HepG2 (cell line): ENCODE data around the gene TRIO. TPM values are rescaled to one million over a fixed set of nuclear protein-coding genes. Genes with fewer than 3 reads are reported as not detected.

Source experiments
- ATAC-seq: fragments of 200-7000 bp; cut with Tn5 transposase; 3 replicates; pipeline ENCODE4 v1.9.1; 2020; ENCODE audit warnings: mild to moderate bottlenecking, moderate library complexity
- BruUV-seq: library from RNA; stranded (reverse); fragments of 400-500 nt; replicated peaks from 2 replicates; lab custom pipeline; 2021; lab: Mats Ljungman, UMichigan
- CTCF ChIA-PET: fragments of 300-600 bp; formaldehyde crosslinking; extraction: SDS; loops from one replicate; lab custom pipeline; 2021; ENCODE audit warnings: low total read pairs, inconsistent platforms, low intra/inter-chr PET ratio; lab: Yijun Ruan, JAX
- POLR2A ChIA-PET: fragments of 350-600 bp; sonication (Branson Sonifier 250); formaldehyde crosslinking; loops from one replicate; lab custom pipeline; 2020; ENCODE audit warnings: antibody characterized with exemption, inconsistent platforms; lab: Yijun Ruan, JAX
- DNase-seq: peaks from one replicate; pipeline ENCODE4 v3.0.0-alpha.2; 2015; ENCODE audit warnings: low spot score
- FAIRE-seq: peaks from 3 replicates; lab custom pipeline; 2011; peaks lifted over from hg19 to GRCh38; lab: Jason Lieb, UNC
- H2AFZ ChIP-seq: one replicate; pipeline ENCODE4 v1.6.1; 2011; ENCODE audit warnings: low read length, inconsistent platforms
- H3K27ac ChIP-seq: fragments of 300-600 bp; 3 replicates; pipeline ENCODE4 v1.8.0; 2011; ENCODE audit warnings: mixed run types, mild to moderate bottlenecking, mixed read lengths, low read length, inconsistent platforms; ENCODE audit not compliant: insufficient read depth; ENCODE audit errors: extremely low read length
- H3K27me3 ChIP-seq, 2 experiments: fragments of 200-600 bp in 1 of 2; 2 replicates in 1 of 2; 3 replicates in 1 of 2; pipeline versions ENCODE4 v1.6.0 to v1.8.0; 2011; ENCODE audit warnings: low read length in 2 of 2, mild to moderate bottlenecking in 2 of 2, moderate library complexity in 2 of 2, inconsistent platforms in 1 of 2; ENCODE audit not compliant: insufficient read depth in 2 of 2, control insufficient read depth in 1 of 2
- H3K36me3 ChIP-seq, 2 experiments: fragments of 200-600 bp in 1 of 2; replicated peaks in 1 of 2; 2 replicates in 1 of 2; 3 replicates in 1 of 2; pipeline versions ENCODE4 v1.5.1 to v1.8.0; 2011; ENCODE audit warnings: low read length in 2 of 2, inconsistent platforms in 1 of 2; ENCODE audit not compliant: insufficient read depth in 2 of 2, control insufficient read depth in 1 of 2
- H3K4me1 ChIP-seq: 2 replicates; pipeline ENCODE4 v1.5.1; 2012; ENCODE audit warnings: low read length, inconsistent platforms; ENCODE audit not compliant: insufficient read depth
- H3K4me2 ChIP-seq: 2 replicates; pipeline ENCODE4 v1.6.0; 2011; ENCODE audit warnings: low read depth, low read length, inconsistent platforms
- H3K4me3 ChIP-seq, 3 experiments: fragments of 200-600 bp in 1 of 3; sonication (generic), shearing (Covaris generic) in 1 of 3; replicated peaks in 1 of 3; 2 replicates each; pipeline ENCODE4 v1.5.1; 2011 to 2016; ENCODE audit warnings: low read length in 3 of 3, inconsistent platforms in 2 of 3, low read depth in 2 of 3, mild to moderate bottlenecking in 2 of 3, control low read depth in 1 of 3, mixed read lengths in 1 of 3; ENCODE audit not compliant: insufficient read depth in 1 of 3
- H3K79me2 ChIP-seq: one replicate; pipeline ENCODE4 v1.6.1; 2011; ENCODE audit warnings: low read length, inconsistent platforms; ENCODE audit not compliant: insufficient read depth
- H3K9ac ChIP-seq: 2 replicates; pipeline ENCODE4 v1.6.0; 2011; ENCODE audit warnings: mild to moderate bottlenecking, low read depth, low read length, inconsistent platforms; ENCODE audit not compliant: insufficient read depth
- H3K9me3 ChIP-seq: 2 replicates; pipeline ENCODE4 v1.5.1; 2012; ENCODE audit warnings: mild to moderate bottlenecking, low read length
- H4K20me1 ChIP-seq: 2 replicates; pipeline ENCODE4 v1.6.0; 2011; ENCODE audit warnings: inconsistent platforms, mild to moderate bottlenecking, low read length, moderate library complexity; ENCODE audit not compliant: insufficient read depth
- FLYWCH1 ChIP-seq: sonication (generic); formaldehyde crosslinking; IDR thresholded peaks from 2 replicates; pipeline ENCODE4 v1.8.1; 2023; ENCODE audit warnings: mild to moderate bottlenecking, missing genetic modification reagents
- FOXK2 ChIP-seq: fragments of 450-650 bp; IDR thresholded peaks from 2 replicates; pipeline ENCODE4 v1.6.1; 2016
- HNF4A ChIP-seq: sonication (generic); formaldehyde crosslinking; IDR thresholded peaks from 2 replicates; pipeline ENCODE4 v1.4.0; 2020; ENCODE audit warnings: missing genetic modification reagents
- KAT7 ChIP-seq: IDR thresholded peaks from 2 replicates; pipeline ENCODE4 v1.6.1; 2018; ENCODE audit warnings: borderline replicate concordance, missing compliant biosample characterization
- MAFG ChIP-seq: sonication (generic); formaldehyde crosslinking; IDR thresholded peaks from 2 replicates; pipeline ENCODE4 v1.5.1; 2020; ENCODE audit warnings: mild to moderate bottlenecking, missing genetic modification reagents
- MBD4 ChIP-seq: IDR thresholded peaks from 2 replicates; pipeline ENCODE4 v1.6.1; 2012; ENCODE audit warnings: low read length, inconsistent platforms, borderline replicate concordance
- MEF2D ChIP-seq: sonication (generic); formaldehyde crosslinking; IDR thresholded peaks from 2 replicates; pipeline ENCODE4 v1.5.1; 2020; ENCODE audit warnings: mild to moderate bottlenecking, missing genetic modification reagents
- PAWR ChIP-seq: sonication (generic); formaldehyde crosslinking; IDR thresholded peaks from 2 replicates; pipeline ENCODE4 v1.4.0; 2020; ENCODE audit warnings: missing genetic modification reagents, mild to moderate bottlenecking, borderline replicate concordance
- PHF8 ChIP-seq: sonication (generic); formaldehyde crosslinking; IDR thresholded peaks from 2 replicates; pipeline ENCODE4 v1.5.0; 2020; ENCODE audit warnings: missing genetic modification reagents
- REL ChIP-seq: sonication (generic); formaldehyde crosslinking; conservative IDR thresholded peaks from 2 replicates; pipeline ENCODE4 v1.8.0; 2022; ENCODE audit warnings: mild to moderate bottlenecking, missing genetic modification reagents, moderate library complexity
- SUZ12 ChIP-seq: fragments of 150-350 bp; IDR thresholded peaks from 2 replicates; pipeline ENCODE4 v1.6.1; 2014; ENCODE audit warnings: low read depth, low read length
- ZBTB26 ChIP-seq: IDR thresholded peaks from 2 replicates; pipeline ENCODE4 v1.6.1; 2016; ENCODE audit warnings: missing compliant biosample characterization, missing genetic modification reagents, borderline replicate concordance
- ZBTB7A ChIP-seq: sonication (generic); formaldehyde crosslinking; IDR thresholded peaks from 2 replicates; pipeline ENCODE4 v1.8.0; 2022; ENCODE audit warnings: mild to moderate bottlenecking, missing genetic modification reagents
- ZNF235 ChIP-seq: sonication (generic); formaldehyde crosslinking; IDR thresholded peaks from 2 replicates; pipeline ENCODE4 v1.8.1; 2023; ENCODE audit warnings: mild to moderate bottlenecking, missing genetic modification reagents, borderline replicate concordance
- ZNF496 ChIP-seq: sonication (generic); formaldehyde crosslinking; IDR thresholded peaks from 2 replicates; pipeline ENCODE4 v1.8.1; 2023; ENCODE audit warnings: mild to moderate bottlenecking, moderate library complexity, missing genetic modification reagents; ENCODE audit not compliant: insufficient replicate concordance
- ZNF556 ChIP-seq: sonication (generic); formaldehyde crosslinking; IDR thresholded peaks from 2 replicates; pipeline ENCODE4 v1.4.0; 2020; ENCODE audit warnings: mild to moderate bottlenecking, missing genetic modification reagents, borderline replicate concordance
- WGBS: methylation state at CpG from one replicate; pipeline ENCODE4 v1.1.6; 2017; ENCODE audit warnings: low lambda C conversion rate; 5-methylcytosine and 5-hydroxymethylcytosine counted together
- in situ Hi-C: cut with HindIII; loops from 2 replicates; pipeline ENCODE4 v1.10.0; 2017; ENCODE audit warnings: low pct_unique_long_range_greater_than_20kb; ENCODE audit not compliant: extremely low pct_ligation_motif_present
- intact Hi-C: fragments of 100-400 bp; cut with micrococcal nuclease; formaldehyde crosslinking; loops from one replicate; pipeline ENCODE4 v1.10.0; 2022; ENCODE audit not compliant: unreplicated experiment
- polyA plus RNA-seq, 8 experiments: library from polyadenylated mRNA; depleted of rRNA in 3 of 8; stranded (reverse) in 7 of 8; unstranded in 1 of 8; fragments of >200 nt; fragmentation: Illumina TruSeq in 4 of 8; extraction: Trizol in 4 of 8; gene quantifications; 2 replicates each; pipeline versions ENCODE4 v1.2.1 to v1.2.3, GENCODE V29; 2011 to 2016; ENCODE audit warnings: low read depth in 4 of 8, missing spikeins in 1 of 8, mixed read lengths in 1 of 8; ENCODE audit not compliant: insufficient read depth in 1 of 8
- total RNA-seq, 5 experiments: library from RNA; depleted of rRNA; stranded (reverse); fragments of >200 nt; fragmentation: Illumina TruSeq; extraction: Trizol; gene quantifications; 2 replicates each; pipeline ENCODE4 v1.2.3, GENCODE V29; 2016; ENCODE audit warnings: low read depth in 1 of 5
- TF ChIP-seq, protein P1 (sequence below): sonication (generic); formaldehyde crosslinking; IDR thresholded peaks from 2 replicates; pipeline ENCODE4 v1.5.0; 2020; ENCODE audit warnings: missing genetic modification reagents
- TF ChIP-seq, protein P2 (sequence below): sonication (generic); formaldehyde crosslinking; conservative IDR thresholded peaks from 2 replicates; pipeline ENCODE4 v1.8.0; 2022; ENCODE audit warnings: missing genetic modification reagents

TRIO gene
- total and polyA plus RNA-seq, 2 of the 13 experiments (the other 11 are each of a cell fraction or from before 2014, with no cell fraction given), result 45.2 to 45.9 TPM

- H3K9me3 ChIP-seq, result 0 out of 2 replicates have a peak, but pooled peaks cover 5% of the 10 kb centered on the region
- POLR2A ChIA-PET, result no interaction called here
- no peak overlapping the region for H3K4me2 ChIP-seq
- TF ChIP-seq REL (no peak), KAT7 (CRISPR knock-in tag) (no peak), PAWR (CRISPR knock-in tag) (no peak), ZNF556 (CRISPR knock-in tag) (no peak), FLYWCH1 (no peak), MBD4 (no peak)
- TF ChIP-seq, protein P1, sequence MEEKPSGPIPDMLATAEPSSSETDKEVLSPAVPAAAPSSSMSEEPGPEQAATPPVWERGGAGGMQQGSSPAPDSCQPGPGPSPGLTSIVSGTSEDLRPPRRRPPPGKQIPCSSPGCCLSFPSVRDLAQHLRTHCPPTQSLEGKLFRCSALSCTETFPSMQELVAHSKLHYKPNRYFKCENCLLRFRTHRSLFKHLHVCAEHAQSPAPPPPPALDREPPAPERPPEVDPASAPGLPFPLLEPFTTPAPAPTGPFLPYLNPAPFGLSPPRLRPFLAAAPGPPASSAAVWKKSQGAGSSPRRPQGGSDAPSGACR (CRISPR knock-in tag), result no peak
- H3K27me3 ChIP-seq, result no peaks in the 10 kb centered on the region
- no peaks in the 10 kb centered on the region for H3K4me1 ChIP-seq
- no peak overlapping the region for H3K9ac ChIP-seq
- H4K20me1 ChIP-seq, result no peaks in the 10 kb centered on the region
- no peak overlapping the region for H2AFZ ChIP-seq
- in situ Hi-C loops, result no loop called here
- no peaks in the 10 kb centered on the region for H3K36me3 ChIP-seq
- FAIRE-seq, result no peak
- no peak overlapping the region for H3K4me3 ChIP-seq
- no peak overlapping the region for H3K27ac ChIP-seq
- BruUV-seq, result no TSS peak
- DNase-seq, result no peak
- no peak for ATAC-seq
- 66% methylated on average over 7 of the region's 7 CpGs for WGBS
- no peaks in the 10 kb centered on the region for H3K79me2 ChIP-seq
- CTCF ChIA-PET, result no interaction called here
- intact Hi-C loops, result no loop called here
Observed at GRCh38 chr5:14518638-14519037, 375.5 kb downstream of the TRIO start.

DNA sequence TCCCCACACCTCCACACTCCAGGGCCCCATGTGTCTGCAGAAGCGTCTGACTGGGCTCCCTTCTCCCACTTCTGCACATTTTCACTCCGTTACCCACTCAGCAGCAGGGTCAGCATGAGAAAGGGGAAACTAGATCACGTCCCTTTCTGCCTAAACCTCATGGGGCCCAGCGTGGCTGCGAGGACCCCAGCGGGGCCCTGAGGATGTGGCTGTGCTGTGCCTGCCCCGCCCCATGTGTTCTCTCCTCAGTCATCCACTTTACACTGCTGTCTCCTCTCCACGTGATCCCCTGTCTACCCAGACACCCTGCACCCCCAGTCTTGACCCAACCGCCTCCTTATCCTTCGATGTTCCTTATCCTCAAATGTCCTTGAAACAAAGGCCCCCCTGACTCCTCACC is 378.6 kb downstream of the TRIO start:
- intact Hi-C loops, result no loop called here
- WGBS, result 39% methylated on average over 10 of the region's 10 CpGs
- no peak for FAIRE-seq
- in situ Hi-C loops, result no loop called here
- ChIA-PET POLR2A (no interaction called here), CTCF (no interaction called here)
- Histone ChIP-seq H3K9me3 (no peaks in the 10 kb centered on the region), H3K27ac (no peak overlapping the region), H4K20me1 (no peaks in the 10 kb centered on the region), H3K9ac (no peak overlapping the region), H3K4me2 (no peak overlapping the region), H3K79me2 (no peaks in the 10 kb centered on the region), H3K4me3 (no peak overlapping the region), H2AFZ (no peak overlapping the region), H3K36me3 (no peaks in the 10 kb centered on the region), H3K4me1 (no peaks in the 10 kb centered on the region), H3K27me3 (no peaks in the 10 kb centered on the region)
- no peak for ATAC-seq
- no TSS peak for BruUV-seq
- DNase-seq, result no peak
- TF ChIP-seq PHF8 (no peak), MAFG (no peak), FOXK2 (no peak), ZNF496 (CRISPR knock-in tag) (no peak), ZBTB26 (CRISPR knock-in tag) (no peak), ZNF235 (CRISPR knock-in tag) (no peak), ZBTB7A (no peak), MEF2D (CRISPR knock-in tag) (no peak), SUZ12 (no peak), HNF4A (CRISPR knock-in tag) (no peak)
- TF ChIP-seq, protein P2, sequence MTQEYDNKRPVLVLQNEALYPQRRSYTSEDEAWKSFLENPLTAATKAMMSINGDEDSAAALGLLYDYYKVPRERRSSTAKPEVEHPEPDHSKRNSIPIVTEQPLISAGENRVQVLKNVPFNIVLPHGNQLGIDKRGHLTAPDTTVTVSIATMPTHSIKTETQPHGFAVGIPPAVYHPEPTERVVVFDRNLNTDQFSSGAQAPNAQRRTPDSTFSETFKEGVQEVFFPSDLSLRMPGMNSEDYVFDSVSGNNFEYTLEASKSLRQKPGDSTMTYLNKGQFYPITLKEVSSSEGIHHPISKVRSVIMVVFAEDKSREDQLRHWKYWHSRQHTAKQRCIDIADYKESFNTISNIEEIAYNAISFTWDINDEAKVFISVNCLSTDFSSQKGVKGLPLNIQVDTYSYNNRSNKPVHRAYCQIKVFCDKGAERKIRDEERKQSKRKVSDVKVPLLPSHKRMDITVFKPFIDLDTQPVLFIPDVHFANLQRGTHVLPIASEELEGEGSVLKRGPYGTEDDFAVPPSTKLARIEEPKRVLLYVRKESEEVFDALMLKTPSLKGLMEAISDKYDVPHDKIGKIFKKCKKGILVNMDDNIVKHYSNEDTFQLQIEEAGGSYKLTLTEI (CRISPR knock-in tag), result no peak
